Adrenal gland (tissue), 12 donors: ENCODE results near the gene SOS1. TPM values are rescaled to one million over a fixed set of nuclear protein-coding genes. Genes with fewer than 3 reads are reported as not detected.

ENCODE experiments used
- DNase-seq, 7 donors: peaks; one replicate each; pipeline ENCODE4 v3.0.0-alpha.2; 2019 to 2020
- H3K27ac ChIP-seq, 5 donors: fragments of 200-600 bp; sonication (generic) in 4 of 5; 1 replicate in 3 of 5; 2 replicates in 2 of 5; pipeline versions ENCODE4 v1.5.1 to v1.8.0; 2016 to 2020; ENCODE audit warnings: mild to moderate bottlenecking in 1 of 5
- H3K27me3 ChIP-seq: fragments of 200-600 bp; 2 replicates; pipeline ENCODE4 v1.8.0; 2021
- H3K36me3 ChIP-seq, 2 donors: fragments of 200-600 bp; replicated peaks in 1 of 2; 1 replicate in 1 of 2; 2 replicates in 1 of 2; pipeline versions ENCODE4 v1.5.1 to v1.8.0; 2018 to 2022
- H3K4me1 ChIP-seq, 2 donors: fragments of 200-600 bp; replicated peaks in 1 of 2; 1 replicate in 1 of 2; 2 replicates in 1 of 2; pipeline versions ENCODE4 v1.5.1 to v1.8.0; 2018 to 2021
- H3K4me3 ChIP-seq, 4 donors: fragments of 200-600 bp; sonication (generic) in 3 of 4; one replicate each; pipeline ENCODE4 v1.5.1; 2016 to 2018
- H3K9me3 ChIP-seq, 3 donors: fragments of 200-600 bp; sonication (generic) in 1 of 3; replicated peaks in 1 of 3; 1 replicate in 2 of 3; 2 replicates in 1 of 3; pipeline versions ENCODE4 v1.5.1 to v1.8.0; 2016 to 2021
- CTCF ChIP-seq, 6 experiments: fragments of 450-650 bp in 4 of 6; fragments of 200-600 bp in 2 of 6; sonication (generic) in 1 of 6; IDR thresholded peaks; 1 replicate in 5 of 6; 2 replicates in 1 of 6; pipeline versions ENCODE4 v1.5.1 to v1.8.0; 2016 to 2021; ENCODE audit warnings: antibody characterized with exemption in 6 of 6, mild to moderate bottlenecking in 2 of 6, moderate library complexity in 1 of 6
- POLR2A ChIP-seq, 2 donors: fragments of 450-650 bp; IDR thresholded peaks; one replicate each; pipeline ENCODE4 v1.6.1; 2017; ENCODE audit warnings: antibody characterized with exemption in 2 of 2, mild to moderate bottlenecking in 2 of 2, moderate library complexity in 1 of 2
- WGBS, 4 donors: extraction: QIAGEN DNeasy Blood & Tissue Kit in 2 of 4; methylation state at CpG; one replicate each; pipeline versions ENCODE4 v1.1.5 to v1.1.7; 2013 to 2017; 5-methylcytosine and 5-hydroxymethylcytosine counted together
- intact Hi-C, 2 donors: fragments of 100-400 bp; cut with DNase I; formaldehyde crosslinking; loops; one replicate each; pipeline versions ENCODE4 v1.14.1 to v1.15.0; 2022 to 2023
- polyA plus RNA-seq, 3 donors: library from polyadenylated mRNA; stranded (reverse); fragments of 200-250 nt in 2 of 3; fragments of 350-450 nt in 1 of 3; fragmentation: Illumina TruSeq in 1 of 3; extraction: RNeasy Lipid Tissue Mini Kit (QIAGEN cat#74804) in 1 of 3; gene quantifications; one replicate each; pipeline ENCODE4 v1.2.3, GENCODE V29; 2013 to 2014
- total RNA-seq, 9 donors: library from RNA; depleted of rRNA in 4 of 9; stranded (reverse); fragments of >200 nt in 4 of 9; fragments of 120-200 nt in 1 of 9; fragmentation: NEBNext Ultra II Directional in 1 of 9; extraction: Animal tissue kit (Norgen Biotek cat#: 25700) in 1 of 9; gene quantifications; one replicate each; pipeline versions ENCODE4 v1.1.0 to v1.2.4, GENCODE V29; 2013 to 2023
- donor health status: healthy with polysubstance abuse.
- donor health status: Bipolar disorder and iron deficiency.
- donor health status: DM: yes; HTN: yes; CAD: no.
- donor health status: DM: no; HTN: no; CAD: no.
- donor health status: DM: no; HTN: no; CAD: no.
- donor health status: DM: yes; HTN: yes; CAD: no.

SOS1 gene
- total and polyA plus RNA-seq, 12 donors = 6.4 to 42.0 (median 26.5) TPM

- H3K9me3 ChIP-seq = no peaks in the 10 kb centered on the region
- peaks cover 0 to 10% of the 10 kb centered on the region in 2 donors for H3K36me3 ChIP-seq
- no peak overlapping the region for H3K4me3 ChIP-seq
- 24 to 38% (median 30%) methylated on average over 4 of the region's 4 CpGs for WGBS, 4 donors
- no peaks in the 10 kb centered on the region for H3K27me3 ChIP-seq
- peak in 6 of 7 donors; percentile 20 to 60 (median 46) for DNase-seq
- TF ChIP-seq POLR2A (IDR thresholded peaks at IDR 0.05) = no peak
- no peak for TF ChIP-seq CTCF (IDR thresholded peaks at IDR 0.05)
- H3K27ac ChIP-seq = peak overlapping the region in 2 of 5 donors; percentile 33 to 56
- intact Hi-C loops = no loop called here
- peaks cover 0 to 11% of the 10 kb centered on the region in 2 donors for H3K4me1 ChIP-seq
These were observed 123.1 kb downstream of the SOS1 start for GRCh38 chr2:38997781-38998180.

GRCh38 chr2:38991899-38992298 is 129.0 kb downstream of the SOS1 start:
- H3K27me3 ChIP-seq = no peaks in the 10 kb centered on the region
- no peak overlapping the region for H3K4me3 ChIP-seq
- WGBS, 4 donors = 84 to 96% (median 92%) methylated on average over 2 of the region's 2 CpGs
- TF ChIP-seq CTCF (IDR thresholded peaks at IDR 0.05) (no peak), POLR2A (IDR thresholded peaks at IDR 0.05) (no peak)
- peaks cover 0 to 3% of the 10 kb centered on the region in 2 donors for H3K36me3 ChIP-seq
- DNase-seq = no peak
- intact Hi-C loops = no loop called here
- no peaks in the 10 kb centered on the region for H3K4me1 ChIP-seq
- H3K9me3 ChIP-seq = peaks cover 0 to 4% (median 0%) of the 10 kb centered on the region in 3 donors
- H3K27ac ChIP-seq = no peak overlapping the region

- 96 to 100% (median 98%) methylated on average over 1 of the region's 1 CpG for WGBS, 4 donors
- H3K36me3 ChIP-seq = peaks cover 0 to 13% of the 10 kb centered on the region in 2 donors
- no peak for DNase-seq
- peaks cover 0 to 4% (median 0%) of the 10 kb centered on the region in 3 donors for H3K9me3 ChIP-seq
- H3K27me3 ChIP-seq = no peaks in the 10 kb centered on the region
- H3K4me3 ChIP-seq = no peak overlapping the region
- intact Hi-C loops = no loop called here
- H3K27ac ChIP-seq = peak overlapping the region in 1 of 5 donors; percentile 3
- TF ChIP-seq CTCF (IDR thresholded peaks at IDR 0.05) (no peak), POLR2A (IDR thresholded peaks at IDR 0.05) (no peak)
- H3K4me1 ChIP-seq = no peaks in the 10 kb centered on the region
These were observed 132.1 kb downstream of the SOS1 start for GRCh38 chr2:38988716-38989115.

- H3K27ac ChIP-seq = no peak overlapping the region
- no peaks in the 10 kb centered on the region for H3K4me1 ChIP-seq
- no peaks in the 10 kb centered on the region for H3K27me3 ChIP-seq
- intact Hi-C loops = no loop called here
- H3K36me3 ChIP-seq = peaks cover 0 to 15% of the 10 kb centered on the region in 2 donors
- H3K4me3 ChIP-seq = no peak overlapping the region
- no peak for TF ChIP-seq CTCF (IDR thresholded peaks at IDR 0.05)
- 97 to 100% (median 99%) methylated on average over 1 of the region's 1 CpG for WGBS, 4 donors
- peaks cover 0 to 7% (median 0%) of the 10 kb centered on the region in 3 donors for H3K9me3 ChIP-seq
- DNase-seq = no peak
These were observed 138.4 kb downstream of the SOS1 start for GRCh38 chr2:38982498-38982897.
